Lower leg skin (tissue), 4 donors: Measurements from ENCODE around the gene HMOX1. TPM values are rescaled to one million over a fixed set of nuclear protein-coding genes. Genes with fewer than 3 reads are reported as not detected.

Experiments used
- DNase-seq, 2 donors: peaks; one replicate each; pipeline ENCODE4 v3.0.0-alpha.2; 2019; ENCODE audit warnings: low spot score in 2 of 2
- H3K4me3 ChIP-seq: fragments of 200-600 bp; sonication (generic); 2 replicates; pipeline ENCODE4 v1.5.1; 2017; ENCODE audit warnings: mild to moderate bottlenecking, low read depth; ENCODE audit not compliant: poor library complexity, severe bottlenecking
- POLR2A ChIP-seq, 2 donors: fragments of 450-650 bp; IDR thresholded peaks; one replicate each; pipeline ENCODE4 v1.6.1; 2016 to 2017; ENCODE audit warnings: antibody characterized with exemption in 2 of 2, mild to moderate bottlenecking in 1 of 2, moderate library complexity in 1 of 2
- WGBS, 2 donors: methylation state at CpG; one replicate each; pipeline ENCODE4 v1.1.5; 2018; 5-methylcytosine and 5-hydroxymethylcytosine counted together
- intact Hi-C: fragments of 100-400 bp; cut with DNase I; formaldehyde crosslinking; loops from one replicate; pipeline ENCODE4 v1.15.0; 2023; ENCODE audit warnings: low total_unique reads
- total RNA-seq, 4 donors: library from RNA; depleted of rRNA; stranded (reverse); fragments of >200 nt; gene quantifications; one replicate each; pipeline ENCODE4 v1.1.0, GENCODE V29; 2016
- TF ChIP-seq, protein P1 (sequence below), 3 donors: fragments of 450-650 bp; IDR thresholded peaks; one replicate each; pipeline ENCODE4 v1.5.1; 2016; ENCODE audit warnings: antibody characterized with exemption in 3 of 3, mild to moderate bottlenecking in 3 of 3, moderate library complexity in 2 of 3

Gene HMOX1
- total RNA-seq, 4 donors from 2014 or later = 85.5 to 156 (median 112) TPM

GRCh38 chr22:35421121-35421520 lies 40.2 kb downstream of the HMOX1 start:
- H3K4me3 ChIP-seq = no peak overlapping the region
- DNase-seq = no peak
- 87 to 94% methylated on average over 12 of the region's 12 CpGs for WGBS, 2 donors
- intact Hi-C loops = loop anchor here (10.0 kb wide), 1 partner anchor 704 kb away; no protein-coding TSS in a partner anchor
- TF ChIP-seq, protein P1, sequence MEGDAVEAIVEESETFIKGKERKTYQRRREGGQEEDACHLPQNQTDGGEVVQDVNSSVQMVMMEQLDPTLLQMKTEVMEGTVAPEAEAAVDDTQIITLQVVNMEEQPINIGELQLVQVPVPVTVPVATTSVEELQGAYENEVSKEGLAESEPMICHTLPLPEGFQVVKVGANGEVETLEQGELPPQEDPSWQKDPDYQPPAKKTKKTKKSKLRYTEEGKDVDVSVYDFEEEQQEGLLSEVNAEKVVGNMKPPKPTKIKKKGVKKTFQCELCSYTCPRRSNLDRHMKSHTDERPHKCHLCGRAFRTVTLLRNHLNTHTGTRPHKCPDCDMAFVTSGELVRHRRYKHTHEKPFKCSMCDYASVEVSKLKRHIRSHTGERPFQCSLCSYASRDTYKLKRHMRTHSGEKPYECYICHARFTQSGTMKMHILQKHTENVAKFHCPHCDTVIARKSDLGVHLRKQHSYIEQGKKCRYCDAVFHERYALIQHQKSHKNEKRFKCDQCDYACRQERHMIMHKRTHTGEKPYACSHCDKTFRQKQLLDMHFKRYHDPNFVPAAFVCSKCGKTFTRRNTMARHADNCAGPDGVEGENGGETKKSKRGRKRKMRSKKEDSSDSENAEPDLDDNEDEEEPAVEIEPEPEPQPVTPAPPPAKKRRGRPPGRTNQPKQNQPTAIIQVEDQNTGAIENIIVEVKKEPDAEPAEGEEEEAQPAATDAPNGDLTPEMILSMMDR (IDR thresholded peaks at IDR 0.05) = no peak
- TF ChIP-seq POLR2A (IDR thresholded peaks at IDR 0.05) = no peak

- WGBS, 2 donors = 92 to 94% methylated on average over 4 of the region's 4 CpGs
- TF ChIP-seq, protein P1 (IDR thresholded peaks at IDR 0.05) = no peak
- TF ChIP-seq POLR2A (IDR thresholded peaks at IDR 0.05) = no peak
- no peak for DNase-seq
- intact Hi-C loops = loop anchor here (10.0 kb wide), 1 partner anchor 703 kb away; no protein-coding TSS in a partner anchor
- H3K4me3 ChIP-seq = no peak overlapping the region
Measured at GRCh38 chr22:35422145-35422544, 41.2 kb downstream of the HMOX1 start.

GRCh38 chr22:35422936-35423335 lies 42.0 kb downstream of the HMOX1 start:
- intact Hi-C loops = loop anchor here (10.0 kb wide), 1 partner anchor 702 kb away; no protein-coding TSS in a partner anchor

DNA sequence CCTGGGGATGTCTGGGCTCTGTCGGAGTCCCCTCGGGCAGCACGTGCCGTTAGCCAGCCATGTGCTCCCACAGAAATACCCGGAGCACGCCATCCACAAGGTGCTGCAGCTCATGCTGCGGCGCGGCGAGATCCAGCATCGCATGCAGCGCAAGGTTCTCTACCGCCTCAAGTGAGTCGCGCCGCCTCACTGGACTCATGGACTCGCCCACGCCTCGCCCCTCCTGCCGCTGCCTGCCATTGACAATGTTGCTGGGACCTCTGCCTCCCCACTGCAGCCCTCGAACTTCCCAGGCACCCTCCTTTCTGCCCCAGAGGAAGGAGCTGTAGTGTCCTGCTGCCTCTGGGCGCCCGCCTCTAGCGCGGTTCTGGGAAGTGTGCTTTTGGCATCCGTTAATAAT lies 43.2 kb downstream of the HMOX1 start:
- 97% methylated on average over 26 of the region's 26 CpGs for WGBS, 2 donors
- TF ChIP-seq POLR2A (IDR thresholded peaks at IDR 0.05) = no peak
- TF ChIP-seq, protein P1 (IDR thresholded peaks at IDR 0.05) = no peak
- intact Hi-C loops = loop anchor here (10.0 kb wide), 1 partner anchor 701 kb away; no protein-coding TSS in a partner anchor
- no peak for DNase-seq
- no peak overlapping the region for H3K4me3 ChIP-seq

More at GRCh38 chr22:35422936-35423335, 42.0 kb downstream of the HMOX1 start:
- TF ChIP-seq, protein P1 (IDR thresholded peaks at IDR 0.05) = no peak
- TF ChIP-seq POLR2A (IDR thresholded peaks at IDR 0.05) = no peak
- no peak overlapping the region for H3K4me3 ChIP-seq
- 93 to 96% methylated on average over 9 of the region's 9 CpGs for WGBS, 2 donors
- DNase-seq = no peak

GRCh38 chr22:35424761-35425160 lies 43.9 kb downstream of the HMOX1 start:
- no peak for DNase-seq
- no peak overlapping the region for H3K4me3 ChIP-seq
- intact Hi-C loops = loop anchor here (10.0 kb wide), 1 partner anchor 700 kb away; no protein-coding TSS in a partner anchor
- 94 to 97% methylated on average over 7 of the region's 7 CpGs for WGBS, 2 donors
- TF ChIP-seq, protein P1 (IDR thresholded peaks at IDR 0.05) = no peak

DNA sequence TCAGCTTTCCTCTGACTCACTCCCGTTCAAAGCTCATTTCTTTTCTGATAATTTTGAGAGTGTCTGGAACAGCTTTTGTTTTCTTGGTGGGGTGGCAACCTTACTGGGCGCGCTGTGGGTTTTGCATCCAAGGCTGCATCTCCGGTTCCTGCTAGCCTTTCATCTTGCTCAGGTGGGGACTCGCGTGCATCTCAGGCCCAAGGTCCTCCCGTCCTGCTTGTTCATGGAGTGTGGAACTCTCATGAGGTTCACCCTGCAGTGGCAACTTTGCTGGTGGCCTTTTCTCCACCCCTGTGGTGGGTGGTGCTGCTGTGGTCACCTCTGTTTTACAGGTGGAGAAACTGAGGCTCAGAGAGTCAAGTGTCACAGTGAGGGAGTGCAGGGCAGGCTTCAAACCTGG lies 44.6 kb downstream of the HMOX1 start:
- no peak overlapping the region for H3K4me3 ChIP-seq
- intact Hi-C loops = loop anchor here (10.0 kb wide), 1 partner anchor 699 kb away; no protein-coding TSS in a partner anchor
- no peak for DNase-seq
- TF ChIP-seq POLR2A (IDR thresholded peaks at IDR 0.05) = no peak
- TF ChIP-seq, protein P1 (IDR thresholded peaks at IDR 0.05) = no peak
- WGBS, 2 donors = 89 to 91% methylated on average over 7 of the region's 7 CpGs
